ENCODE results near the gene AGBL4.

The AGBL4 gene

DNA sequence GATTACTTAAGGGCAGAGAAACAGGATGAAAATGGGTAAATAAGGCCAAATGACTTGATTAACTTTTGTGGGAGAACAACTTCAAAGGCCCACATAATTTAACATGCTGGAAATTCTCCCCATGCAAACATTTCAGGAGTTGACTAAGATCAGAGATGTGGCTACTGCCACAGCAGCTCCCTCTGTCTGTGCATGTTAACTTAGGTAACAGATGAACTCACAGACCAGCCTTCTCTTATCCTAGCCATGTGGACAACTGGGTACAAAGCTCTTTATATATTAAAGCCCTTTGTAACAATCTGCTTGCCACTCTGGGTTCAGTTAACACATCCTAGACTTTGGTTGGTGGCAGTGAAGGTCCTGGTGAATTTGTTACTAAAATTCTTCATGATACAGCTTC lies 1280.3 kb downstream of the AGBL4 start:
- TF ChIP-seq TAF1 (IDR thresholded peaks at IDR 0.05; ENCODE audit: borderline replicate concordance, low read depth, low read length) (no peak), POLR2AphosphoS5 (IDR thresholded peaks at IDR 0.05; ENCODE audit: low read depth, low read length) (no peak), POLR2A (IDR thresholded peaks at IDR 0.05; ENCODE audit: low read depth, low read length) (no peak)
- FAIRE-seq, result no peak

DNA sequence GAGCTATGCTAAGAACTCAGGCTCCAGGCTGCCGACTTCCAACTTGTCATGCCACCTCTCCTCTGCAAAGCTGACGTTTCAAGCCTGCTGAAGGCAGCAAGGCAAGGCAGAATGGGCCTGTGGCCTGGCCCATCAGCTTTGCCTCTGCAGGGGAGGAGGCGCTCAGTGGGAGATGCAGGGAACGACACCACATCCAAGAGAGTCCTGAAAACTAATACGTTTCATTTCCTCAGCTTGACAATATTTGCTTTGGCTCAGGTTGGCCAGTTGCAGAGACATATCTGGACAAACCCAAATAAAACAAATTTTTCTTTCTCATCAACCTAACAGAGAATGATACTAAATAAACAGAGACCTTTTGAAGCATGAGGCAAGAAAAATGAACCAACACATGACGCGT lies 1282.4 kb downstream of the AGBL4 start:
- FAIRE-seq (no peak), DNase-seq (ENCODE audit: insufficient read length) (no peak)
- no peak for TF ChIP-seq TAF1 (IDR thresholded peaks at IDR 0.05; ENCODE audit: borderline replicate concordance, low read depth, low read length)

More for the DNA sequence above, 1280.3 kb downstream of the AGBL4 start:
- DNase-seq (ENCODE audit: insufficient read length), result no peak

DNA sequence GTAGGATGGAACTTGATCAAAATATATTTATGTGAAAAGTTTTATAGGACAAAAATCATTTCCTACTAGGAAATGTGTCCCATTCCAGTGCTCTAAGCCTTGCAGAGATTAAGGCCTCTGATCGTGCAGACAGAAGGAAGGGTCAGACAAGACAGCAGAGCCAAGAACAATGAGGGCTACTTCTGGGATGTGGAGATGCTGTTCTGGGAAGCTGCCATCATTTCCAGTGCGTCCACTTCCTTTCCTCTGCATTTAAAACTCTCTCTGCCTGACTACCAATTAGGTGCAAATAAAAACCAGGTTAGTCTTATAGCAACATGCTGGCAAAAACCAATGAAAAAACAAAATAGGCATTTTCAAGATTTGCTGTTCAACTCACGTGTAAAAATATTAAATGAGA lies 1283.1 kb downstream of the AGBL4 start:
- DNase-seq (ENCODE audit: insufficient read length), result no peak
- no peak for TF ChIP-seq TAF1 (IDR thresholded peaks at IDR 0.05; ENCODE audit: borderline replicate concordance, low read depth, low read length)
- no peak for TF ChIP-seq POLR2A (IDR thresholded peaks at IDR 0.05; ENCODE audit: low read depth, low read length)
- TF ChIP-seq POLR2AphosphoS5 (IDR thresholded peaks at IDR 0.05; ENCODE audit: low read depth, low read length), result no peak
- no peak for FAIRE-seq

DNA sequence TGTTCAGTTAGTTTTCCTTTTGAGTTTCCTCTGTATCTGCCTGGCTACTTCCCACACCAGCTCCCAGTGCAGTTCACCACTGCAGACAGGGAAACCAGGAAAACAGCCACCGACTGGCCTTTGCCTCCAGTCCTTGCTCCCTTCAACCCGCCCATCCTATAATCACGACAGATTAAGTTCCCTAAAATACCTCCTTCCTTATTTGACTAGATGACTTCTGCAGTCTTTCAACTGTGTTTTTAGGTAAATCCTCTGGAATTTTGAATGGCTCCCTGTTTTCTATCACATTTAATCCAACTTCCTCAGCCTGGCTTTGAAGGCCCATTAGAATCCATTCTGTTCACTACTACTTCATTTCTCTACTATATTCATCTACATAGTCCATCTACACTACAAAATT lies 1284.7 kb downstream of the AGBL4 start:
- no peak for FAIRE-seq
- no peak for TF ChIP-seq POLR2A (IDR thresholded peaks at IDR 0.05; ENCODE audit: low read depth, low read length)
- TF ChIP-seq TAF1 (IDR thresholded peaks at IDR 0.05; ENCODE audit: borderline replicate concordance, low read depth, low read length), result no peak
- no peak for TF ChIP-seq POLR2AphosphoS5 (IDR thresholded peaks at IDR 0.05; ENCODE audit: low read depth, low read length)

DNA sequence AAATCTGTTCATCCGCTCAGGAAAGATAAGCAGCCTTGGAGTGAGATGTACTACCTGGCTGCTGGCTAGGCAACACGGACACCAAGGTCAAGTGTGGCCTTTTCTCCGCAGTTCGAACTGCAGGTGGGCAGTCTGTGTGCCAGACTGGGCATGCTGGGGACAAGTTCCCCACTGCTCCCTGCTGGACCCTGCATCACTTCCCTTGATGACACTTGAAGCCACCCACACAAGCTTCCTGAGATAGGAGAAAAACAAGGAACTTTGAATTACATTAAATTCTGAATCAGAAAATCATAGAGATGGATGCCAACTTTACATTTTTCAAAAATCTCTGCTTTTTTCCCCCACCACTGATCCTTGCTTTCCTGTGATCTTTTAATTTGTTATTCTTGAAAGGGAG lies 1285.4 kb downstream of the AGBL4 start:
- DNase-seq (ENCODE audit: insufficient read length) (no peak), FAIRE-seq (no peak)
- TF ChIP-seq POLR2A (IDR thresholded peaks at IDR 0.05; ENCODE audit: low read depth, low read length) (no peak), POLR2AphosphoS5 (IDR thresholded peaks at IDR 0.05; ENCODE audit: low read depth, low read length) (no peak), TAF1 (IDR thresholded peaks at IDR 0.05; ENCODE audit: borderline replicate concordance, low read depth, low read length) (no peak)

More for the DNA sequence above, 1284.7 kb downstream of the AGBL4 start:
- no peak for DNase-seq (ENCODE audit: insufficient read length)

DNA sequence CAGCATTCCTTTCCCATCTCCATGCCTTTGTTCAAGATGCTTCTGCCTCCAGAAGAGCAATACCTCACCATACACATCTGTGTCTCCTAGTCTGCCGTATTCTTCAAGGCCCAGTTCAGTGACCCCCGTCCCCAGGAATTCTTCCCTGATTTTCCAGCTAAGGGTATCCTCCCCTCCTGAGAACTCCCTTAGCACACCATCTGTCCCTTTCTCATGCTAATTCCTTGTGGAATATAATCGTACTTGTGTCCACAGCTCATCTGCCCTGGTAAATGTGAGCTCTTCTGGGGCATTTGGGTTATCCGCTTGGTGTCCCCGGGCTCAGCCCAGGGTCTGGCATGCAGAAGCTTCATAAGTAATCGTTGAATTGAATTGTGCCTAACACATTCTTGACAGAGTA lies 1288.0 kb downstream of the AGBL4 start:
- FAIRE-seq, result no peak
- no peak for TF ChIP-seq POLR2AphosphoS5 (IDR thresholded peaks at IDR 0.05; ENCODE audit: low read depth, low read length)
- TF ChIP-seq POLR2A (IDR thresholded peaks at IDR 0.05; ENCODE audit: low read depth, low read length), result no peak
- no peak for TF ChIP-seq TAF1 (IDR thresholded peaks at IDR 0.05; ENCODE audit: borderline replicate concordance, low read depth, low read length)
- DNase-seq (ENCODE audit: insufficient read length), result no peak

DNA sequence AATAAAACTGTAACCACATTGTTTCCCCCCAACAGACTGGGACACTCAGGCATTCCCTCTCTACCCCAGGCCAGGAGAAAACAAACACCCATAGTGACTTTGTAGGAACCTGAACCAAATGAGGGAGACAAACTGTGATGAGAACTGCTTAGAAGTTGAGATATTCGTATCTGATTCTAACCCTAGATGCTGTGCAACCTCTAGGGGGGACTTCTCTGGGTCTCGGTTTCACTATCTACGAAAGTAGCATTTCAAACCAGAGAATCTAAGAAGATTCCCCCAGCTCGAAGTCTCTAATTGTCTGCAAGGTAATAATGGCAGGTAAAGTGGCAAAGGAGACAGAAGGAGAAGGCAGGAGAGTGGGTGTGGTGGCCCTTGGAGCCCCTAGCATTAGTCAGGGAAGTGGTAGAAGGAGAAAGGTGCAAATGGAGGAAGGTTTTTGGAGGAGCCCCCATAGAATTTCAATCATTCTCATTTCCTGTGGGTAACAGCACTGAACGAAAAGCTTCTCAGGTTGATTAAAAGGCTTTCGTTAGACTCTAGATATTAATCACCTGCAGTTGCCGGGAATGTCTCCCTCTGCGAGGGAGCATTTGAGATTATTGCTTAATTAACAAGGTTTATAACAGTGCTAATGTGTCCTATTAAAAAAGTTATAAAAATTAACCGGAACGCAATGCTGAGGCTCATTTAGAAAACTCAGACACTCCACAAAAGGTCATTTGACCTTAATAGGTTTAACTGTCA lies 1293.4 kb downstream of the AGBL4 start:
- no peak for DNase-seq (ENCODE audit: insufficient read length)
- no peak for FAIRE-seq

DNA sequence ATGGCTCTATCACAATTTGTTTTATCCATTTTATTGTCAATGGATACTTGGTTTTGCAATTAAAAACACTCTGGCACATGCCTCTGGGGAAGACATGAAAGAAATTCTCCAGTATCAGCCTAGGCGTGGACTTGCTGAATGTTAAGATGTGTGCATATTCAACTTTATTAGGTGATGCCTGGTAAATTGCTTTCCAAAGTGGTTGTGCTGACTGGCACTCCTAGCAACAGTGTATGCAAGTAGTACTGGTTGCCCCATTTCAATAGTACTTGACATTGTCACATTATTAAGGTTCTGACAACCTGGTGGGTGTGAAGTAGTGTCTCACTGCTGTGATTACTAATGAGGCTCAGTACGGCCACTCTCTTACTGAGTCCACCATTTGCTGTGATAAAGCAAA lies 1295.2 kb downstream of the AGBL4 start:
- no peak for FAIRE-seq
- DNase-seq (ENCODE audit: insufficient read length), result no peak
- TF ChIP-seq TAF1 (IDR thresholded peaks at IDR 0.05; ENCODE audit: borderline replicate concordance, low read depth, low read length) (no peak), POLR2AphosphoS5 (IDR thresholded peaks at IDR 0.05; ENCODE audit: low read depth, low read length) (no peak), POLR2A (IDR thresholded peaks at IDR 0.05; ENCODE audit: low read depth, low read length) (no peak)

More for the DNA sequence above, 1293.4 kb downstream of the AGBL4 start:
- no peak for TF ChIP-seq TAF1 (IDR thresholded peaks at IDR 0.05; ENCODE audit: borderline replicate concordance, low read depth, low read length)
- TF ChIP-seq POLR2A (IDR thresholded peaks at IDR 0.05; ENCODE audit: low read depth, low read length), result no peak
- no peak for TF ChIP-seq POLR2AphosphoS5 (IDR thresholded peaks at IDR 0.05; ENCODE audit: low read depth, low read length)

DNA sequence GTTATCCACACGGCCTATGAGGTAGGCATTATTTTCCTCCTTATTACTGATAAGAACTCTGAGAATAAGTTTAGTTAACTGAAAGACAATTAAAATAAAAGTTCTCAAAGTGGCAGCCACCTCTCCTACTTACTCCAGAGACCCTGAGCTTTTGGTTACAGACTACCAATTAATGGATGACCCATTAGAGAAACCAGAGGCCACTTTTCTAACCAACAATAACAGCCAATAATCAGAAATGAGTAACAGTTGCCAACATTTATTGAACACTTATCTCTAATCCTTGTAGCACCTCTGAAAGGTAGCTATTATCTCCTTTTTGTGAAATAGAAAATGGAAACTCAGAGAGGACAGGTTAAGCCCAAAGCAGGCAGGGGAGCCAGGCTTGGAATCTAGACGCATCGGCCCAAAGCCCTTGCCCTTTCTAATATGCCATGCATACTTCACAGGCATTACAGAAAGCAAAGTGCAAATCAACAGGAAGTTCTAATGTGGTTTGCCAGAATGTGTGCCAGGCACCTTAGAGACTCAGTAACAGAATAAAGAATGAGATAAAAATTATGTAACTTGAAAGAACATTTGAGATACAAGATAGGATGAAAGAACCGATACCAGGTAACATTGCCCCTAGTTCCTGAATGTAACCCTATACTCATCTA lies 1297.1 kb downstream of the AGBL4 start:
- no peak for FAIRE-seq
- no peak for TF ChIP-seq TAF1 (IDR thresholded peaks at IDR 0.05; ENCODE audit: borderline replicate concordance, low read depth, low read length)
- no peak for TF ChIP-seq POLR2A (IDR thresholded peaks at IDR 0.05; ENCODE audit: low read depth, low read length)
- no peak for TF ChIP-seq POLR2AphosphoS5 (IDR thresholded peaks at IDR 0.05; ENCODE audit: low read depth, low read length)
- DNase-seq (ENCODE audit: insufficient read length), result no peak

DNA sequence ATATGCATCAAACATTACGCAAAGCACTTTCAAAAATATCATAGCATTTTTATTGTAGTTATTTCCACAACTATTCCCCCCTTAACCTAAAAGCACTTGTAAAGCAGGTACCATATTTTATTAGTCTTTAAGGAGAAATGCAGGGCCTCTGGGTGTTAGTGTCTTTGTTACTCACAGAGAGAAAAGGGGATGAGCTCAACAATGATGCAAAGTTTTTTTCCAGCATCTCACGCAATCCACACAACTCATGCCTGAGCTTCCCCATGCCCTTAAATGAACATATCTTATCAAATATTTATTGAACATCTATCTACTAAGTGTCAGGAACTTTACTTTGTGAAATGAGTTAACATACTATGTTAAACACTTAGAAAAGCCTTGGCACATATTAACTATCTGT lies 1297.6 kb downstream of the AGBL4 start:
- no peak for TF ChIP-seq POLR2AphosphoS5 (IDR thresholded peaks at IDR 0.05; ENCODE audit: low read depth, low read length)
- FAIRE-seq (no peak), DNase-seq (ENCODE audit: insufficient read length) (no peak)

DNA sequence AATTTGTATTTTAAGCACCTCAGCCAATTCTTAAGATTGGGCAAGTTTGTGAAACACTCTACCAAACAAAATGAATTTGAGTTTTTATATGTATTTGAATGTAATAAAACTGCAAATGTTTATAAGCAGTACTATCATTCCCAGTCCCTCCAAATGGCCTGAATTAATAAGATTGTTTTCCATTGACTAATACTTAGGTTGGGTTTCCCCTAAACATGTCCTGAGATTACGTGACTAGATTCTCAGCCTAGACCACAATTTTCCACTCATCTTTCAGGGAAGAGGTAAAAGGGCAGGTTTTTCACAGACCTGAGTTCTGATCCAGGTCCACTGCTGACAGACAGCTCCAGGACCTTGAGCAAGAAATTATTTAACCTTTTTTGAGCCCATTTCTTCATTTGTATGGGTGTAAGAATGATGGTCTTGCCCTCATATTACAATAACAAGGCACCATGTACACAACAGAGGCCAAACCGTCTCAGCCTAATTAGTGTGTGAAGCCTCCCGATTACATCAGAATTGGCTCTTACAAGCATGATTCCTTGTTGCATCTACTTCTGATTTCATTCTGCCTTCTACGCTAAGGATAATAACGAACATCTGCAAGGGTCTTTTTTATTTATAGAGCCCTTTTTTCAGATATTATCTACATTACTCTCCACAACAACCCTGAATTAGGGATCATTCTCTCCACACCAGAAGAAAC lies 1298.3 kb downstream of the AGBL4 start:
- no peak for FAIRE-seq
- DNase-seq (ENCODE audit: insufficient read length), result no peak
- TF ChIP-seq POLR2A (IDR thresholded peaks at IDR 0.05; ENCODE audit: low read depth, low read length), result no peak
- no peak for TF ChIP-seq POLR2AphosphoS5 (IDR thresholded peaks at IDR 0.05; ENCODE audit: low read depth, low read length)
- no peak for TF ChIP-seq TAF1 (IDR thresholded peaks at IDR 0.05; ENCODE audit: borderline replicate concordance, low read depth, low read length)

DNA sequence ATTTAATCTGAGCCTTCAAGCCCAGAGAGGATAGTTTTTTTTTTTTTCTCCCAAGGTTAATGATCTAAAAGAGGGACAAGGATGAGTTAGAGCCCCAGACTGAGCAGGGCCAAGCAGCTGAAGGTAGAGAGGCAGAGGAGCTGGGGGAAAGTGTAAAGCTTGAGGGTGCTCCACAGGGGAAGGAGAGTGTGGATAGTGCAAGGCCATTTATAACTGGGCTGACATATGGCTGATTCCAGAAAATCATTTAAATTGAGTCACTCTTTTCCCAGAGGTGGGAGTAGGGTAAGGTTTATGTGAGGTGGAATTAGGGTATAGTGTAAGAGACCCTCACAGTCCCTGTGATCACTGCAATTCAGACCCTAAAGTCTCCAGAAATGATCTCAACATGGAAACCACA lies 1302.8 kb downstream of the AGBL4 start:
- FAIRE-seq, result no peak
- DNase-seq (ENCODE audit: insufficient read length), result no peak
- TF ChIP-seq TAF1 (IDR thresholded peaks at IDR 0.05; ENCODE audit: borderline replicate concordance, low read depth, low read length) (no peak), POLR2AphosphoS5 (IDR thresholded peaks at IDR 0.05; ENCODE audit: low read depth, low read length) (no peak), POLR2A (IDR thresholded peaks at IDR 0.05; ENCODE audit: low read depth, low read length) (no peak)

Measured in GM12892 (cell line).